ENCODE measurements around the gene KDM3B.
"Not testable (repeated sequence)": the region's sequence is repeated elsewhere in the genome, so short reads cannot be mapped to it uniquely, and the experiment has no call there.

Gene KDM3B

DNA sequence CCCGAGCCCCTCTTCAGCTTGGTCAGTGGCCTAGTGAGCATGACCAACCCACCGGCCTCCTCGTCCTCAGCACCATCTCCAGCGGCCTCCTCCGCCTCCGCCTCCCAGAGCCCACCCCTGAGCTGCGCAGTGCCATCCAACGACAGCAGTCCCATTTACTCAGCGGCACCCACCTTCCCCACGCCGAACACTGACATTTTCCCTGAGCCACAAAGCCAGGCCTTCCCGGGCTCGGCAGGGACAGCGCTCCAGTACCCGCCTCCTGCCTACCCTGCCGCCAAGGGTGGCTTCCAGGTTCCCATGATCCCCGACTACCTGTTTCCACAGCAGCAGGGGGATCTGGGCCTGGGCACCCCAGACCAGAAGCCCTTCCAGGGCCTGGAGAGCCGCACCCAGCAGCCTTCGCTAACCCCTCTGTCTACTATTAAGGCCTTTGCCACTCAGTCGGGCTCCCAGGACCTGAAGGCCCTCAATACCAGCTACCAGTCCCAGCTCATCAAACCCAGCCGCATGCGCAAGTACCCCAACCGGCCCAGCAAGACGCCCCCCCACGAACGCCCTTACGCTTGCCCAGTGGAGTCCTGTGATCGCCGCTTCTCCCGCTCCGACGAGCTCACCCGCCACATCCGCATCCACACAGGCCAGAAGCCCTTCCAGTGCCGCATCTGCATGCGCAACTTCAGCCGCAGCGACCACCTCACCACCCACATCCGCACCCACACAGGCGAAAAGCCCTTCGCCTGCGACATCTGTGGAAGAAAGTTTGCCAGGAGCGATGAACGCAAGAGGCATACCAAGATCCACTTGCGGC lies 114.6 kb downstream of the KDM3B start:
- no peak for DNase-seq (ENCODE audit: low read depth)

GRCh38 chr5:138467711-138468132 lies 115.2 kb downstream of the KDM3B start:
- DNase-seq (ENCODE audit: low read depth): no peak

GRCh38 chr5:138468133-138468965 lies 115.9 kb downstream of the KDM3B start:
- no peak for DNase-seq (ENCODE audit: low read depth)

DNA sequence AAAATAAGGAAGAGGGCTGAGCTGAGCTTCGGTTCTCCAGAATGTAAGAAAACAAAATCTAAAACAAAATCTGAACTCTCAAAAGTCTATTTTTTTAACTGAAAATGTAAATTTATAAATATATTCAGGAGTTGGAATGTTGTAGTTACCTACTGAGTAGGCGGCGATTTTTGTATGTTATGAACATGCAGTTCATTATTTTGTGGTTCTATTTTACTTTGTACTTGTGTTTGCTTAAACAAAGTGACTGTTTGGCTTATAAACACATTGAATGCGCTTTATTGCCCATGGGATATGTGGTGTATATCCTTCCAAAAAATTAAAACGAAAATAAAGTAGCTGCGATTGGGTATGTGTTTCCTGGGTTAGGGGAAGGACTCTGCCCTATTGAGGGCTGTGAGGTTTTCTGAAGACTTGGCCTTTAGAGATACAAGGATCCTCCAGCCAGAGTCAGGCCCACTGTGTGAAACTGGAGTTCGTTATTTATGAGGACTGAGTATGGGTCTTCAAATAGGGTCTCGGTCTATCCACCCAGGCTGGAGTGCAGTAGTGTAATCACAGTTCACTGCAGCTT lies 116.6 kb downstream of the KDM3B start:
- DNase-seq (ENCODE audit: low read depth): no peak

- no peak for DNase-seq (ENCODE audit: low read depth)
These were observed 117.2 kb downstream of the KDM3B start for GRCh38 chr5:138469540-138470321.

GRCh38 chr5:138470322-138471051 lies 118.0 kb downstream of the KDM3B start:
- DNase-seq (ENCODE audit: low read depth): no peak

GRCh38 chr5:138471052-138471361 lies 118.5 kb downstream of the KDM3B start:
- DNase-seq (ENCODE audit: low read depth): no peak

GRCh38 chr5:138472353-138472752 lies 119.9 kb downstream of the KDM3B start:
- no peak for DNase-seq (ENCODE audit: low read depth)

DNA sequence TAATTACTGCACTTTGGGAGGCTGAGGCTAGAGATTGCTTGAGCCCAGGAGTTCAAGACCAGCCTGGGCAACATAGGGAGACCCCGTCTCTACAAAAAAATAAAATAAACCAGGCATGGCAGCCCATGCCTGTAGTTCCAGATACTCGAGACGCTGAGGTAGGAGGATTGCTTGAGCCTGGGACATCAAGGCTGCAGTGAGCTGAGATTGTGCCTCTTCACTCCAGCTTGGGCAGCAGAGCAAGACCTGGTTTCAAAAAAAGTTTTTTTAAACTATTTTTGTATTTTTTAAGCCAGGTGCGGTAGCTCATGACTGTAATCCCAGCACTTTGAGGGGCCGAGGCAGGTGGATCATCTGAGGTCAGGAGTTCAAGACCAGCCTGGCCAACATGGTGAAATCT lies 120.7 kb downstream of the KDM3B start:
- DNase-seq (ENCODE audit: low read depth): not testable (repeated sequence)

- no peak for DNase-seq (ENCODE audit: low read depth)
These were observed 124.4 kb downstream of the KDM3B start for GRCh38 chr5:138476918-138477317.

GRCh38 chr5:138482638-138483037 lies 130.2 kb downstream of the KDM3B start:
- no peak for DNase-seq (ENCODE audit: low read depth)
